Kidney epithelial cell (primary cell): Measurements from ENCODE around the gene RASGRF1. TPM values are rescaled to one million over a fixed set of nuclear protein-coding genes. Genes with fewer than 3 reads are reported as not detected.
"Not testable (repeated sequence)": the region's sequence is repeated elsewhere in the genome, so short reads cannot be mapped to it uniquely, and the experiment has no call there.

ENCODE experiments used
- DNase-seq: peaks from one replicate; pipeline ENCODE4 v3.0.0-alpha.2; 2010; ENCODE audit warnings: low read depth
- H3K27me3 ChIP-seq: 2 replicates; pipeline ENCODE4 v1.6.0; 2011; ENCODE audit warnings: low read length; ENCODE audit not compliant: control insufficient read depth, insufficient read depth
- H3K36me3 ChIP-seq: 2 replicates; pipeline ENCODE4 v1.5.1; 2011; ENCODE audit warnings: low read length; ENCODE audit not compliant: control insufficient read depth, insufficient read depth
- H3K4me3 ChIP-seq: 2 replicates; pipeline ENCODE4 v1.5.1; 2011; ENCODE audit warnings: low read depth, mild to moderate bottlenecking, control low read depth, low read length
- total RNA-seq: library from RNA; depleted of rRNA; stranded (reverse); fragments of >200 nt; gene quantifications from 2 replicates; pipeline ENCODE4 v1.2.3, GENCODE V29; 2015
- TF ChIP-seq, protein P1 (sequence below): IDR thresholded peaks from 2 replicates; pipeline ENCODE4 v1.5.1; 2011; ENCODE audit warnings: mild to moderate bottlenecking, moderate library complexity, low read length, control low read depth, inconsistent platforms; ENCODE audit not compliant: insufficient read depth, poor library complexity, severe bottlenecking

The RASGRF1 gene
- total RNA-seq, 1 donor from 2014 or later = 1.4 TPM

DNA sequence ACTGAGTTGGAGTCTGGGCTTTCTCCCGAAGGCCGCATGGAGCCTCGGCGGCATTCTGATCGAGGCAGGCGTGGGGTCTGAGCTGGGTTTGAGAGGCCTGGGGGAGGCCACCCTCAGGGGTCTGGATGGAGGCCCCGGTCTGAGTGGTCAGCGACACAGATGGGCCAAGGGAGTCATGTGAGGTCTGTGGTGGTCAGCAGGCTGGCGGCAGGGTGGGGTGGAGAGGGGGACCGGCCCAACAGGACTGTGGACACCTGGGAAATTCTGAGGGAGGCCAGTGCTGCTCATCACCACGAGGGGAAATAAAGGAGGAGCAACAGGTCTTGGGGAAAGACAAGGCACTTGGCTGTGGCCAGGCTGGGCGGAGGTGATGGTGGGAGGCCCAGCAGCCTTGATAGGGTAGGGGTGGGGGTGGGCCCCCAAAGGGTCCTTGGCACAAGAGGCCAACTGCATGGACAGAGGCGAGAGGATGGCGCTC, 161.9 kb downstream of the RASGRF1 start:
- no peaks in the 10 kb centered on the region for H3K27me3 ChIP-seq
- H3K36me3 ChIP-seq = no peaks in the 10 kb centered on the region
- H3K4me3 ChIP-seq = no peak overlapping the region
- no peak for DNase-seq
- TF ChIP-seq, protein P1, sequence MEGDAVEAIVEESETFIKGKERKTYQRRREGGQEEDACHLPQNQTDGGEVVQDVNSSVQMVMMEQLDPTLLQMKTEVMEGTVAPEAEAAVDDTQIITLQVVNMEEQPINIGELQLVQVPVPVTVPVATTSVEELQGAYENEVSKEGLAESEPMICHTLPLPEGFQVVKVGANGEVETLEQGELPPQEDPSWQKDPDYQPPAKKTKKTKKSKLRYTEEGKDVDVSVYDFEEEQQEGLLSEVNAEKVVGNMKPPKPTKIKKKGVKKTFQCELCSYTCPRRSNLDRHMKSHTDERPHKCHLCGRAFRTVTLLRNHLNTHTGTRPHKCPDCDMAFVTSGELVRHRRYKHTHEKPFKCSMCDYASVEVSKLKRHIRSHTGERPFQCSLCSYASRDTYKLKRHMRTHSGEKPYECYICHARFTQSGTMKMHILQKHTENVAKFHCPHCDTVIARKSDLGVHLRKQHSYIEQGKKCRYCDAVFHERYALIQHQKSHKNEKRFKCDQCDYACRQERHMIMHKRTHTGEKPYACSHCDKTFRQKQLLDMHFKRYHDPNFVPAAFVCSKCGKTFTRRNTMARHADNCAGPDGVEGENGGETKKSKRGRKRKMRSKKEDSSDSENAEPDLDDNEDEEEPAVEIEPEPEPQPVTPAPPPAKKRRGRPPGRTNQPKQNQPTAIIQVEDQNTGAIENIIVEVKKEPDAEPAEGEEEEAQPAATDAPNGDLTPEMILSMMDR = no peak

DNA sequence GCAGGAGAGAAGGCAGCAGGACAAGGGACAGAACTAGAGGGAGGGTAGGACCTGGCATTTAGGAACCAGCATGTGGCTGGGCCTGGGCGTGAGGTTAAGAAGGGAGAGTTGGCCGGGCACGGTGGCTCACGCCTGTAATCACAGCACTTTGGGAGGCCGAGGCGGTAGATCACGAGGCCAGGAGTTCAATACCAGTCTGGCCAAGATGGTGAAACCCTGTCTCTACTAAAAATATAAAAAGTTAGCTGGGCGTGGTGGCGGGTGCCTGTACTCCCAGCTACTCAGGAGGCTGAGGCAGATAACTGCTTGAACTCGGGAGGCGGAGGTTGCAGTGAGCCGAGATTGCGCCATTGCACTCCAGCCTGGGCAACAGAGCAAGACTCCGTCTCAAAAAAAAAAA, 162.4 kb downstream of the RASGRF1 start:
- not testable (repeated sequence) for H3K27me3 ChIP-seq, H3K4me3 ChIP-seq, H3K36me3 ChIP-seq, DNase-seq

DNA sequence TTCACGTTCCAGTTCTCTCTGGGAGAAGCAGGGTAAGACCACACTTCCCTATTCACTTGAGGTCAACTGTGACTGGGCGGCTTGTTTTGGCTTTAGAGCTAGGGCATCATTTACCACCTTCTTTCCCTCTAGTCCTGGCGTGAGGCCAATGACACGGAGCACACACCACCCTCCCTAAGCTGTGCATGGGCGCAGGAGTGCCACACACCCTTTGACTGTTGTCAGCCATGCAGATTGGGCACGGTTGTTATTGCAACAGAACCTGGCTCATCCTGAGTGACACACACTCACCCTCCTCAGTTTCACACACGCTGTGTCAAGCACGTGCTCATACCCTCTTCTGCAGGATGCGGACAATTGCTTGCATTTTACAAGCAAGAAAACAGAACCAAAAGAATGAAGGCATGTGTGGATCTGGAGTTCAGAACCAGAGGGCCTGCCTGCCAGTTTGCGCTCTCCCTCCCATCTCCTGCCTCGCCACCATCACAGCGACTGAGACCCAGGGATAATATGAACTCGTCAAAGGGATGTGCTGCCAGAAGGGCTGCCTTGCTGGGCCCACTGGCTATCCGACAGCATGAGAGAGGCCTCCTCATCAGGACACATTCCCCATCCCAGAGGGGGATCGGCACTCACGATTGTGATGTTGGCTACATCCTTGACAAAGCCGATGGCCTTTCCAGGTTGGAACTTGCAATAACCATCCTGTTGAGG, 163.3 kb downstream of the RASGRF1 start:
- no peak for DNase-seq
- TF ChIP-seq, protein P1 = no peak
- Histone ChIP-seq H3K4me3 (no peak overlapping the region), H3K36me3 (no peaks in the 10 kb centered on the region), H3K27me3 (no peaks in the 10 kb centered on the region)

DNA sequence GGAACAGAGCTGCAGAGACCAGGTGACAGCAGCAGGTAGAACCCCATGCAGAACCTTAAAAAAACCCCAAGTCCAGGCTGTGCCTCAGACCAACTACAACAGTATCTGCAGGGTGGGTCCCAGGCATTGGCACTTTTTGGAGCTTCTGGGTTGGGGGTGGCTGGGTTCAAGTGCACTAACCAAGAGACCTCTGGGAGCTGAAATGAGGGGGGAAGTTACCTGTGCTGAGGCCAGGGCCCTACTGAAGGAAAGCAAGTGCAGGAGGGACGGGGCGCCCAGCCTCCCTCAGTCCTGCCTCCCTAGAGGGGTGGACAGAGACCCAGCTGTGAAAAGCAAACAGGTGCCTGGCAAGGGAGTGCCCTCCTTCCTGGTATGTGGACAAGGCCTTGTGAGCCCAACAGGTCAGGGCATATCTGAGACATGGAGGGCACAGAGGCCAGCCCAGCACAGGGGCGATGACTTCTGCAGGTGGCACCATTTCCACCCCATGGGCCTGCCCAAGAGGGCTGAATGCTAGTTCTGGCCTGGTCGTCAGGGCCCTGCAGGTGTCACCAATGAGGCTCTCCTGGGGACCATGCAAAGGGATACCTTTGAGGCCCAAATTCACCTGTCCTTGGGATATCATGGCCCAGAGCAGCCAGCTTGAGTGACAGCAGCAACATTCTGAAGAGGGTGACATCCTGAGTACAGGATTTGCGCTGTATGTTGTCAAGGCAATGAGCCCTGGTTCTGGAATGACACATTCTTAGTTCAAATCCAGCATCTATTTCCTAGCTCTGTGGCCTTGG, 164.4 kb downstream of the RASGRF1 start:
- H3K4me3 ChIP-seq = no peak overlapping the region
- H3K36me3 ChIP-seq = no peaks in the 10 kb centered on the region
- TF ChIP-seq, protein P1 = no peak
- no peak for DNase-seq
- no peaks in the 10 kb centered on the region for H3K27me3 ChIP-seq

DNA sequence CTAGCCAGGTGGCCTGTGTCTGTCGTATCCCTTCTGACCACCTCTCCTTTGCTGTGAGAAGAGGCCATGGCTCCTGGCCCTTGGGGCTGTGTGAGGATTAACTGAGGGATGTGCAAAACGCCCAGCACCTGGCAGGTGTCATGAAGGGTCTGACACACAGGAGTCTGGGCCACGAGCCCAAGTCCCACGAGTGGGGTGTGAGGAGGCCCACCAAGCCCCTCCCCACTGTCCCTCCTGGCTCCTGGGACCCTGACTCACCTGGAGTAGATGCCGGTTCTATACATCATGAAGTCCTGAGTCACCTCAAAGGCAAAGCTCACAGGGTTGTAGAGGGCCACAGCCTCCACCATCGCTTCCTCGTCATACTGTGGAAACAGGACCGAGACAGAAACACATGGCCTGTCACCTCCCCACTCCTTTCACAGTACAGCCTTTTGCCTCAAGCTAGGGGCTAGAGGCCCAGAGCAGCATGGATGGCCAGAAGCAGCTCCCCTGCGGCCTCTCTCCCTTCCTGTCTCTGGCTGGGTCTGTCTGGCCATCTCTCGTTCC, 165.4 kb downstream of the RASGRF1 start:
- no peaks in the 10 kb centered on the region for H3K27me3 ChIP-seq
- DNase-seq = no peak
- TF ChIP-seq, protein P1 = no peak

More for the DNA sequence above, 165.4 kb downstream of the RASGRF1 start:
- H3K4me3 ChIP-seq = no peak overlapping the region
- H3K36me3 ChIP-seq = no peaks in the 10 kb centered on the region
